DMS53 (cell line): ENCODE measurements around the gene AHRR.

Experiments used
- DNase-seq: peaks from one replicate; lab custom pipeline; 2025; lab: John Stamatoyannopoulos, UW

Gene AHRR

DNA sequence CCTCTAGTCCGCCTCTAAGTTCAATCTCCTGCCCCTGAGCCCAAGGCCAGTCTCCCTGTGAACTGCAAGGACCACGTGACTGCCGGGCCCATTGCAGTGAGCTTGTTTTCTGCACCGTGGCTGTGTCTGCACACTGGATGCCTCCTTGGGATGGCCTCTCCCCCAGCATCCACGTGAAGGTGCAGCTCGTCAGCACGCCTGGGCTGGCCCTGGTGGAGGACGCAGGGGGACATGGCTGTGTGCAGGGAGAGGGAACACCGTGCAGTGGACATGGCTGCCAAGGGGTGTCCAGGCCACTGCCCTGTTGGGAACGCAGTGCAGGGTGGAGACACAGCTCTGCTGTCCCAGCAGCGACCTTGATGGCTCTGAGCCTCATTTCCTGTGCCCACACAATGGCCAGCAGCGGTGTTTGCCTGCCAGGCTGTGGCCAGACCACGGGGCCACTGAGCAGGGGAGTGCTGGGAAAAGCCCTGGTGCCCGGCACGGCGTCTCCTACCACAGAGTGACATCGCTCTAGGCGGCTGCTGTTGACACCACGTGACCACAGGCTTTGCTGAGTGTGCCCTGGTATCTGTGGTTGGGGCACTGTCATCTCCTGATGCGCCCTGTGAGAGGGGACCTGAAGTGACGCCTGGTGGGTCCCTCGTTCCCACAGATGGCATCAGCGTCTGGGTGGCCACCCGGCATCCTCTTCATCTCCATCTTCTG, 94.6 kb downstream of the AHRR start:
- no peak for DNase-seq

DNA sequence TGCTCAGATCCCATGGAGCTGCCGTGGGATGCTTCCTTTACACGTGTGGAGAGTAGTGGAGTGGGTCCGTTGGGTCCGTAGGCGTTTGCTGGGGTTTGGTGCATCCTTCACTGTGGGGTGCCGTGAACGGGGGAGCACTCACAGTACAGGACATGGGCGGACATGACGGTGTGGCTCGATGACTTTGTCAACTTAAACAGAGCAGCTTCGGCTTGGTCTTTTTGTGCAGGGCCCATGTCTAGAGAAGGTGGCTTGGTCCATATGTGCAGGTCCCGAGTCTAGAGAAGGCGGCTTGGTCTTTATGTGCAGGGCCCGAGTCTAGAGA, 95.1 kb downstream of the AHRR start:
- no peak for DNase-seq

DNA sequence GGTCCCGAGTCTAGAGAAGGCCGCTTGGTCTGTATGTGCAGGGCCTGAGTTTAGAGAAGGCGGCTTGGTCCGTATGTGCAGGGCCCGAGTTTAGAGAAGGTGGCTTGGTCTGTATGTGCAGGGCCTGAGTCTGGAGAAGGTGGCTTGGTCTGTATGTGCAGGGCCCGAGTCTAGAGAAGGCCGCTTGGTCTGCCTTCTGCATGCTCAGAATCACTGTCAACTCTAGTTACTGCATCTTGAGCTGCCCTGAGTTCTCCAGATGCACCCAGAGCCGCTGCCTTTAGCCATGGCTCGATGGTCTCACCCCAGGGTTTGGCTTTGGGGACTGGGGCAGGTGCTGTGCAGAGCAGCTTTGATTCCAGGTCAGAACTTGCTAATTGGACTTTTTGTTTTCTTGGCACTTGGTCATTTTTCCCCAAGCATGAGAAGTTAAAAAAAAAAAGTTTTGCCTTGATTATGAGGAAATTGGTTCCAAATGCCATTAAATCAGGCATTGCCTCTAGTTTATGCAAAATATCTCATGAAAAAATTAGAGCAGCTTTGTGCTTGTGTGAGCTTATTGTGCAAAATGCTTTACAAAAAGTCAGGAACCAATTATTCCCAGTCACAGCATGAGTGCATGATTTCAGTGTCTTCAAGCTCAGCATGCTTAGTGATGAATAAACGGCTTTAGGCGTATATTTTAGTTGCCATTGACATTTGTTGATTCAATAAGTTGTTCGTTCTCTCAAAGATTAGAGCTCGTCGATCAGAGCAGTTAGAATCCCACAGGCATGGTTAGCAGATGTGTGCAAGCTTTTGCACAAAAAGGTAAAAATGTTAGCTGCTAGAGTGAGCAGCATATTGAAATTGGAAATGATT, 96.0 kb downstream of the AHRR start:
- no peak for DNase-seq

DNA sequence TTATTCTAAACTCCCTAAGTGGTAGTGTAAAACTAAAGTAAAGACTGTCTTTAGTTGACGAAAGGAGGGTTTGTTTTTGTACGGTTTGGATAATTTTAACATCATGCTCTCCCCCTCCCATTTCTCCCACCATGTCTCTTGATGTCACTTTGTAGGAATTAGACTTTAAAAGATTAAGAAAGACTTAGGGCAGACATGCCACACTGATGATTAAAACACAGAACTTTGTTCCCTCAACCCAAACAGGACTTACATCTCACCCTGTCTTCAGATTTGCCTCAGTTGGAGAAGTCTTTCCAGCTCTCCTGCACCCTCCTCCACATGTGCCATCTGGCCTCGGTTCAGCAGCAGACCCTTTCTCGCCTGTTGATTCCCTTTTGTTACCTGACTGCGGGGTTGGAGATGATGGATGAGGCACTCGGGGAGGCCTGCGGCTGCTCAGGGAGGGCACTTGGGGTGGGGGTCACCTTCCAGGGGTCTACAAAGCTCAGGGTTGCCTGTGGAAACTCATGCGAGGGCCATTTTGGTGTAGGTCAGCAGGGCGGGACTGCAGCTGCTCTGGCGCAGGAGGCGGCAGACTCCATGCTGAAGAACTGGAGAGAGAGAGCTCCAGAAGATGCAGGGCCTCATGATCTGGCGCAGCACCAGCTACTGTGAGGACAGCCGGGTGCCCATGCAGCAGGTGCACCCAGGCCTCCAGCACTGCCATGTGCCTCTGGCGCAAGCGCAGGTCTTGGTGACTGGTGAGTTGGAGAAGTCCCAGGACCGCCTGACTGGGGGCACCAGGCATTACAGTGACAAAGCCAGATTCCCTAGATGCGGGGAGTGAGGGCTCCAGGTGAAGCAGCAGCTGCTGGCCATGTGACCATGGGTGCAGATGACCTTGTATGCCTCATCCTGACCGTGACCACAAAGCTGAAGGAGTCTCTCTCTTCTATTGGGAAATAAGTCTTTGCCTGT, 96.9 kb downstream of the AHRR start:
- peak; percentile 78 for DNase-seq

DNA sequence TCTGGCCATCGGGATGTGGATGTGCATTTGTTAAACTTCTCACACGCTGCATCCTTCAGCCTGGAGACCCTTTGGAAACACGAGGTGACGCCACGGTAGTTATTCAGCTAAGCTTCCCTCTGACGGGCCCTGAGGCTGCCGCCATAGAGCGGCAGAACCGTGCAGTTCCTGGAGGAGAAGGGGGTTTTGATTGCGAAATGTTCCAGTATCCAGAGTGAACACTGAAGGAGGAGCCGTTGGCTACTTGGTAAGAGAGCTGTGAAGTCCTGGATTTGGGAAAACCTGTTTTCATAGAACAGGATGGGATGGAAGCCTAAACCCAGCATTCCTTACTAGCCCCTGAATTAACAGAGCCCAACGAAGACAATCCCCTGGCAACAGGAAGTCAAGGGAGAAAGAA, 98.5 kb downstream of the AHRR start:
- DNase-seq: no peak

DNA sequence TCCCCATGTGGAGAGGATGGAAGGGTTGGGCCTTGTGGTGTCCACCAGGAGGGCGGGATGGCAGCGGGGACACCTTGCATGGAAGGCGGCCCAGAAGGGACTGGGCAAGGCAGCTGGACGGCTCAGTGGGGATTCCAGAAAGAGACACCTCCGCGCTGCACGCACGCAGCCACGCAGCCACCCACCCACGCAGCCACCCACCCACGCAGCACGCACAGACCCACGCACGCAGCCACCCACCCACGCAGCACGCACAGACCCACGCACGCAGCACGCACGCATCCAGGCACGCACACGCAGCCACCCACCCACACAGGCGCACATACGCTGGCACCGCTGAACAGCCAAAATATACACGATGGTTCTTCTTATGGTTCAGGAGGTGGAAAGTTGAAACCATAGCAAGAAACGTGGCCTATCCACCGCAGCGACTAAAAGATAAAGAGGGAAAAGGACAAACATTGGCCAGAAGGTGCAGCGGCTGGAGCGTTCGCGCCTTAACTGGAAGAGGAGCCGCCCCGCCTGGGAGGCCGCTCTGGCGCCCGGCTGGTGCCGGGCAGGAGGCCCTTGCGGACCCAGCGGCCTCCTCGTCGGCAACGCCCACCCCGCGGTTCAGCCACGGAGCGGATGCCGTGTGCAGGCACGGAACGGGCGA, 99.2 kb downstream of the AHRR start:
- DNase-seq: no peak

DNA sequence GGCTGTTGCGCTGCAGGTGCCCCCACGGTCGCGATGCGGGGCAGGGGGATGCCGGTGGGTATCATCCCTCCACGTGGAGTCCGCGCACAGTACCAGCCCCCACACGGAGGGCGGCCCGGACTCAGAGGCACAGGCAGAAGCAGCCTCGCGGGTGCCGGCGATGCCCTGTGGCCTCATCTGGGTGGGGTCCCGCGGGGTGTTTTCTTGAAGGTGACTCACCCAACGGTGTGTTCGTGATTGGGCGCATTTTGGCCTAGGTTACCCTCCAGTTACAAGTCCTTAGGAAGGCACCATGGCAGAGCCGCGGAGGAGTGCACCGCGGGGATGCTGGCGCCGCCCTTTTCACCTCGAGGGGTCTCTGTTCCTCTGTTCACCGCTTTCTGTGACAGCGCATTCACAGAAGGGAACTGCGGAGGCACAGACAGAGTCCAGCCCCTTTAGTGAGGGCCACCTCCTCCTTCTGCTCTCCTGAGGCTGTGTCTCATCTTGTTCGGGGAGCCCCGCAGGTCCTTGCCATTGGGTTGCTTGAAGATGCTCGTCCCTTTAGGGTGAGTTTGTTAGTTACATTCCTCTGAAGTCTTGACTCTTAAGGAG, 99.9 kb downstream of the AHRR start:
- no peak for DNase-seq

DNA sequence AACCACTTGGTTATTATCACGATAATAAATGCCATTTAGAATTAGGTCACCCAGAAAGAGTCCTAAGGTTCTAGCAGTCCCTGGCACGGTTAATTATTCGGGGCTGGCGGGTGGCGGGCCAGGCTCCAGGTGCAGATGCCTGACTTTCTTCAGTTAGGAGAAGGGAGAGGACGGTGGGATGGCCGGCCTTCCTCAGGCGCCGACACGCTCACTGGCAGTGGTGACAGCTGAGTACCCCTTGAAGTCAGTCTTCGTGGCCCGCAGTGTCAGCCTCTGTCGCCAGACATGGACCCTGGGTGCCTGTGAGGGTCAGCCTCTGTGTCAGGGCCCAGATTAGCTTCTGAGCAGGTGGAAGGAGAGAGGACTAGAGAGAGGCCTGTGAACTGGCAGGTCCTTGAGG, 100.4 kb downstream of the AHRR start:
- no peak for DNase-seq

DNA sequence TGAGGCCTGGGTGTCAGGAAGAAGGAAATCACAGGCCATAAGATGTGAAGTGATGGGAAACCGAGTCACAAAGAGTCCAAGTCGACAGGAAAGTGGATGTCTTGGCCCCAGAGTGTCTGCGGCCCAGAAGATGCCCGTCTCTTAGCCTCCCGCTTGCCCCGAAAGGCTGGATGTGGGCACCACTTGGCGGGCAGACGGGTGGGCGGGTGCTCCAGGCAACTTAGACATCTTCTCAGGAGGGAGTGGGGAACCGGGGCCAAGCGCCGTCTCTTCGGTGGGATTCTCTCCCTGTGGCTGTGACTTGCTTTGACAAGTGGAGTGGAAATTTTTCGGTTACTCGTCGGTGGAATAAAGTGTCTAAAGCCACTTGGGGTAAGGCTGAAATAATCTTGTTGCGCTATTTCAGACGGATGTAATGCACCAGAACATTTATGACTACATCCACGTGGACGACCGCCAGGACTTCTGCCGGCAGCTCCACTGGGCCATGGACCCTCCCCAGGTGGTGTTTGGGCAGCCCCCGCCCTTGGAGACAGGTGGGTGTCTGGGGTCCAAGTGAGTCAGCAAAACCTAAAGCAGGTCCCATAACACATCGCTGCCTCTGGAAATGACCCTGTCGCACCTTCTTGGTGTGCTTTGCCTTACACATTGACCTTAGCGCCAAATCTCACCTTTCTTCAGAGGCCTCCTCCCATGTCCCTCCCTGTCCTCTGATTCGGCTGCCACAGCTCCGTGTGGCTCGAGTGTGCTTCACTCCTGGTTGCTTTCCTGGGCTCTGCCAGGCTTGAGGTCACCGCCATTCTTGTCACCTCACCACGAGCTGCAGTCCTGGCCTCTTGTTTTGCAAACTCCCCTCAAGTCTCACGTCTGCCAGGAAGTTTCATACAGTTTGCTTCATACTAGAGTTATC, 101.1 kb downstream of the AHRR start:
- DNase-seq: no peak

DNA sequence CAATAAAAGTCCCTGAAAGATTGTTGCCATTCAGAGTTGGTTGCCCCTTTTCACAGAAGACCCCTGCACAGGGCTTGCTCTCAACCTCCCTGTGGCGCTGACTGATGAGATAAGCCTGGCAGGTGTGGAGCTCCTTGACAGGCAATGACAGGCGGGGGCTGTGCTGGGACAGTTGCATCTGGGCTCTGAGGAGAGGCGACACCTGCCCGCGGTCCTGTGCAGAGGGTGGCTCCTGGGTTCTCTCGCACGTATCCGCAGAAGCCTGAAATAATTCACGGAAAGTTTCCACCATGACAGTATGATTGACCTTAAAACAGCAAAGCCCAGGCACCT, 101.7 kb downstream of the AHRR start:
- DNase-seq: no peak

DNA sequence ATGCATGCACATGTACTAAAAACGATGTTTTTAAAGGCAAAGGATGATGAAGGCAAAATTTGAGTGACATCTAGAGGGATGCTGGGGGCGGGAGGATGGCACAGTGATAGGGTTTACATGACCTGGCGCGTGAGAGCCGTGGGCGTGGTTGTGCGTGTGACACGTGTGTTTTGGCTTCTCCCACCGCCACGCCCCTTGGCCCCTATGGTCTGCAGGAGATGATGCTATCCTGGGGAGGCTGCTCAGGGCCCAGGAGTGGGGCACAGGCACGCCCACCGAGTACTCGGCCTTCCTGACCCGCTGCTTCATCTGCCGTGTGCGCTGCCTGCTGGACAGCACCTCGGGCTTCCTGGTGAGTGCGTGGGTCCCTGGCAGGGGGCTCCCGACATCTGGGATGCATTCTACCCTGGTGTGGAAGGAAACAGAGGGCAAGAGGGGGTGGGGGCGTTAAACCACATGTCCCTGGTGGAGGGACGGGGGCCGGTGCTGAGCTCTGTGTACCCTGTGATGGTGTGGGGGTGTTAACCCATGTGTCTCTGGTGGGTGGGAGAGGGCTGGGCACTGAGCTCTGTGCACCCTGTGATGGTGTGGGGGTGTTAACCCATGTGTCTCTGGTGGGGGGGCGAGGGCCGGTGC, 102.2 kb downstream of the AHRR start:
- no peak for DNase-seq

DNA sequence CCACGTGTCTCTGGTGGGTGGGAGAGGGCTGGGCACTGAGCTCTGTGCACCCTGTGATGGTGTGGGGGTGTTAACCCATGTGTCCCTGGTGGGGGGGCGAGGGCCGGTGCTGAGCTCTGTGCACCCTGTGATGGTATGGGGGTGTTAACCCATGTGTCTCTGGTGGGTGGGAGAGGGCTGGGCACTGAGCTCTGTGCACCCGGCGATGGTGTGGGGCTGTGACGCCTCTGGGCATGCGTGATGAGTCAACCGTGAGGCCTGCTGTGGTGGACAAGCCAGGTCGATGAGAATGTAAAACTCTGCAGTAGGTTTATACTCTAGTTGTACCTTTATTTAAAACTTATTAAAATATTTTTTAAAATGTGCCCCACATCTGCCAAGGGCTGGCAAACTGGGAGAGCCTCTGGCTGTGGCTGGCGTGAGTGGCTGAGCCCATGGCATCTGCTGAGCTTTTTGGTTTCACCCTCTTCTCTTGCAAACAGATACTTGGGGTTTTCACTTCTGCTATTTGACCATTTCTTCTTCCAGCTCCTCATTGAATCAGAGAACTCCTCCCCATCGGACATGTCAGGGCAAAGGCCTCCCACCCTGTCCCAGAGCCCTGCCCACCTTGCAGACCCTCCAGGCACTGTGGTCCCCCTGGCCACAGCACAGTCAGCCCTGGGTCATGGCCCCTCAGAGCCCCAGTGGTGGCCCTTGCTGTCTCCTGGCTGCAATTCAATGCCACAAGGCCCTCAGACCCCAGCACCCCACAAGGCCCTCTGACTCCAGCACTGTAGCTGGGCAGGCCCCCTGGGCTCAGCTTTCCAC, 103.0 kb downstream of the AHRR start:
- DNase-seq: no peak

DNA sequence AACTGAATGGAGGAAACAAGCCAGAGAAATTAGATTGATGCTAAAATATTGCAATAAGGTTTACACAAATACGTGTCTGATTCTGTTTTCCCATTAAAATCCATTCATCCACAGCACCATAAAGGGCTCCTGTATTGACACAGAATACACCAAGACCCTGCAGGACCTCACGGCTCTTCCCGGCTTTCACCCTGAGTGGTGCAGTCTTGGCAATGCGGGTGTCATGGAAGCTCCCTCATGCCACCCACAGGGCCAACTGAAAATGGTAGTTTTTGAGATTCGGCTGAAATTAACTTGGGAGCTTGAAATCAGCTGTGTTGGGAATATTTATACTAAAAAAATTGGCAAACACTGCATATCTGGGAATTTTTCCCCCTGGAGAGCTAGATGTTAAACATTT, 104.2 kb downstream of the AHRR start:
- DNase-seq: peak; percentile 47

DNA sequence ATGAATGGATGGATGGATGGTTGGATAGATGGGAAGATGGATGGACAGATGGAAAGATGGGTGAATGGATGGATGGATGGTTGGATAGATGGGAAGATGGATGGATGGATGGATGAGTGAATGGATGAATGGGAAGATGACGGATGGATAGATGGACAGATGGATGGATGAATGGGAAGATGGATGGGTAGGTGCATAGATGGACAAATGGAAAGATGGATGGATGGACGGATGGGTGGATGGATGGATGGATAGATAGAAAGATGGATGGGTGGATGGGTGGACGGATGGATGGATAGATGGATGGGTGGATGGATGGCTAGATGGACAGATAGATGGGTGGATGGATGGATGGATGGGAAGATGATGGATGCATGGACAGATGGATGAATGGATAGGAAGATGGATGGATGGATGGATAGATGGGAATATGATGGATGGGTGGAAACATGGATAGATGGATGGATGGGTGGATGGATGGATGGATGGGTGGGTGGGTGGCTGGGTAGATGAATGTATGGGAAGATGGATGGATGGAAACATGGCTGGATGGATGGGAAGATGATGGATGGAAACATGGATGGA, 105.0 kb downstream of the AHRR start:
- DNase-seq: no peak

DNA sequence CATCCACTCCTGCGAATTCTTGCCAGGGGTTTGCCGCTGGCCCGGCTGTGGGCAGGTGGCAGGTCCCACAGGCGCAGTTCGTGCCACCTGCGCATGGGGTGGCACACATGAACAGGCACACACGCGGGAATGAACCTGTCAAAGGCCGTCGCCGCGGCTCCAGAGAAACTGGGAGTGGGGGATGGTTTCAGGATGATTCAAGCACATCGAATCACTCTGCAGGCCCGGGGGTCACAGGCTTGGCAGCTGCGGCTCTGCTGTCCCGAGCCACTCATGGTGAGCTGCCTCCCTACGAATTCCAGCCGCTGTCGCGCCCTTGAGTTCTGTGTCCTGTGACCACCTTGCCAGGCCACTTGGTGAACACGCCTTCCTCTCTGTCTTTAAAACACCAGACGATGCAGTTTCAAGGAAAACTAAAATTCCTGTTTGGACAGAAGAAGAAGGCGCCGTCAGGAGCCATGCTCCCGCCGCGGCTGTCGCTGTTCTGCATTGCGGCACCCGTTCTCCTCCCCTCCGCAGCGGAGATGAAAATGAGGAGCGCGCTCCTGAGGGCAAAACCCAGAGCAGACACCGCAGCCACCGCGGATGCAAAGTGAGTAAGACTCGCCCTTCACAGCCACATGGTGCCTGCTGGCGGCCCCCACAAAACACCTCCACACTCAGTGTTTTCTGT, 106.0 kb downstream of the AHRR start:
- no peak for DNase-seq

DNA sequence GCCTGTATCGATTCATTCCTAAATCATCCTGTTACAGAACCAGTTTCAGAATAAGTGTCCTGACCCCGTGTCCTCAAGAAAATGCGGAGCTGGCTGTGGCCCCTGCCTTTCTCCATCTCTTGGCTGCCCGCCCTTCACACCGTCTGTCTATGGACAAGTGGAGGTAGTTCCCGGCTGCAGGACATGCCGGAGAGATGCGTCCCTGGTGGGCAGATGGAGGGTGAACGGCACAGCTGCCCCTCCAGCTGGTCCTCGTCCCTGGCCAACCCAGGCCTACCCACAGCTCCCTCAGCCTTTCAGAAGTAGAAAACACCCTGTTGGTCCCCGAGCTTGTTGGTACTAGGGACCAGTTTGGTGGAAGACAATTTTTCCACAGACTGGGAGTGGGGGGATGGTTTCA, 106.7 kb downstream of the AHRR start:
- DNase-seq: no peak

DNA sequence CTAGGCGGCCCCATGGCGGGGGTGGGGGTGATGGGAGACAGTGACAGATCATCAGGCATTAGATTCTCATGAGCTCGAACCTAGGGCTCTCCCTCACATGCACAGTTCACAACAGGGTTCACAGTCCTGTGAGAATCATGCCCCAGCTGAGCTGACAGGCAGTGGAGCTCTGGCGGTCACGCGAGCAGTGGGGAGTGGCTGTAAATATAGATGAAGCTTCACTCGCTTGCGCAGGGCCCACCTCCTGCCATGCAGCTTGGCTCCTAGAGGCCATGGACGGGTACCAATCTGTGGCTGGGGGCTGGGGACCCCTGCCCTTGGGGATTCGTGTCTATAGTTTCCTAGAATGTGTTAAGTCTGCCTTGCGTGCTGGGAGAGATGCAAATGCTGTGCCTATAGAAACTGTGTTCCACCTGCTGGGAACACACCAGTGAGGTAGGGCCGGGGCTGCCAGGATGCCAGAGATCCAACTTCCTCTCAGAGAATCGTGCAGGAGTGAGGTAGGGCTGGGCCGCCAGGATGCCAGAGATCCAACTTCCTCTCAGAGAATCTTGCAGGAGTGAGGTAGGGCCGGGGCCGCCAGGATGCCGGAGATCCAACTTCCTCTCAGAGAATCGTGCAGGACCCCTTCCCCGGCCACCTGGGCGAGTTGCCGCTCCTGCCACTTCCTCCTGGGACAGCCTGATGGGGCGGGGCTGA, 107.4 kb downstream of the AHRR start:
- DNase-seq: no peak
